Right ventricle myocardium superior (tissue), 1 donor: Measurements from ENCODE around the gene RTTN. TPM values are rescaled to one million over a fixed set of nuclear protein-coding genes. Genes with fewer than 3 reads are reported as not detected.
"Not testable (repeated sequence)": the region's sequence is repeated elsewhere in the genome, so short reads cannot be mapped to it uniquely, and the experiment has no call there.

Experiments used
- ATAC-seq: fragments of 200-7000 bp; cut with Tn5 transposase; one replicate; pipeline ENCODE4 v1.9.1; 2020; ENCODE audit warnings: mild to moderate bottlenecking; ENCODE audit not compliant: poor library complexity
- DNase-seq: peaks from one replicate; pipeline ENCODE4 v3.0.0-alpha.2; 2020
- intact Hi-C: fragments of 100-400 bp; cut with DNase I; formaldehyde crosslinking; loops from one replicate; pipeline ENCODE4 v1.11.2; 2022
- long read RNA-seq: library from polyadenylated mRNA; unstranded; transcript quantifications from one replicate; pipeline ENCODE4 v2.0.0, GENCODE V29; 2021
- total RNA-seq: library from RNA; stranded (reverse); fragmentation: NEBNext Ultra II Directional; extraction: Animal tissue kit (Norgen Biotek cat#: 25700); gene quantifications from one replicate; pipeline ENCODE4 v1.2.1, GENCODE V29; 2021
- donor health status: DM: no; HTN: yes; CAD: no; lungs with severe emphysema.

The RTTN gene
- total RNA-seq, result 11.1 TPM
- long read RNA-seq, partial matches to known transcripts, result 10 of 13 reads
- long read RNA-seq, other reads (novel, unspliced or antisense), result 3 of 13 reads

DNA sequence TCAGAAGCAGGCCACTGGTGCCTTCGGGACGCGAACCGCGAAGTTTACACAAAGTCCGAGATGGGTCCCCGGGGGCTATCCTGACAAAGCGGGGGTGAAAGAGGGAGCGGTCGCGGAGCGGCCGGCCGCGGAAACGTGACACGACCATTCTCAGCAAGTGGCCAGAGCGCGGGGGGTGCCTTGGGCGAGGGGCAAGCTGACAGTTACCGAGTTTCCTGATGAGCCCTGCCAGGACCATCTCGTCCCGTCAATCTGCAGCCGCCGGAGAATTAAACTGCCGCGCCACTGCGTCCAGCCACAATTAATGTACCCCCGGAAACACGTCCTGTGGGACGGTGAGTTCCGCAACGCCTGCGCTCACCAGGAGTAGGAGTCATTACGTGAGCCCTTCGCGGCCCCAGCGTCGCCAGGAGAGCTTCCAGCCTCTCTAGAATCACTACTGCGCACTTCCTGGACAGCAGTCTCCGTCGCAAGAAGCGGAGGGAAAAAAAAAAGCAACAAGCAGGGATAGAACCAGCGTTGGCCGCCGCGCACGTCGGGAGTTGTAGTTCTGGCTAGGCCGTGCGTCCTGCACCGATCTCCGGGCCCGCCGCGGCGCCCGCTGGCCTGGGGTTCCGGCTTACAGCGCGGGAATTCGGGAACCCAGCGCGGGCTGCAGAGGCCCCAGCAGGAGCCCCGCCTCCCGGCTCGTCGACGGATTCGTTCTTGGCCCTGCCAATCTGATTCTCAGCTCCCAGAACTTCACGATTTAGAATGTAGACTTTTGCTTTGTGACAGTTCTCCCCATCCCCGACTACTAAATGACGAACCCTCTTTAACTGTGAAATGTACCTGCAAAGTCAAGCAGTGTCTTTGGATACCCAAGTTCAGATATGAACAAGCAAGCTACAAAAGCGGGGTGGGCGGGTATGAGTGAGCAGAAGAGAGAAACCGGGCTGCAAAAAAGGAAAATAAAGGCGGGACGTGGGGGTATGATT, at the start of gene RTTN:
Gene RTTN (minus strand): TSS at position 267 of the 977 bp plus-strand sequence. CDS start 29 bp downstream, at position 238.
- ATAC-seq (peak; percentile 100), DNase-seq (peak; percentile 97)
- intact Hi-C loops, result loop anchor here (5.0 kb wide), 1 partner anchor 82 kb away; the partner anchor contains the start of gene SOCS6

GRCh38 chr18:70250781-70251180, 45.3 kb upstream of the RTTN start:
- DNase-seq (no peak), ATAC-seq (no peak)
- intact Hi-C loops, result no loop called here

GRCh38 chr18:70249861-70250260, 44.4 kb upstream of the RTTN start:
- intact Hi-C loops, DNase-seq, ATAC-seq: not testable (repeated sequence)

DNA sequence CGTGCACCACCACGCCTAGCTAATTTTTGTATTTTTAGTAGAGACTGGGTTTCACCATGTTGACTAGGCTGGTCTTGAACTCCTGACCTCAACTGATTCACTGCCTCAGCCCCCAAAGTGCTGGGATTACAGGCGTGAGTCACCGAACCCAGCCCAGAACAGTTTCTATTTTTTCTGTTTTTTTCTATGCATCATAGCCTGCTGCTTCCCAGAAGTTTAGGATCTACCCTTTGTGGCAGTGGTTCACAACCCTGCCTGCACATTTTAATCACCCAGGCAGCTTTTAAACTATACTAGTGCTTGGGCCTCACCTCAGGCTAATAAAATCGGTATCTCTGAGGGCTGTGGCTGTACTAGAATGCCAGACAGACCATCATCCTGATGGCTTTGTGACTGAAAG, 43.6 kb upstream of the RTTN start:
- DNase-seq, result no peak
- no peak for ATAC-seq
- intact Hi-C loops, result no loop called here

- DNase-seq (no peak), ATAC-seq (peak; percentile 70)
- intact Hi-C loops, result no loop called here
Measured at GRCh38 chr18:70246061-70246466, 40.6 kb upstream of the RTTN start.

DNA sequence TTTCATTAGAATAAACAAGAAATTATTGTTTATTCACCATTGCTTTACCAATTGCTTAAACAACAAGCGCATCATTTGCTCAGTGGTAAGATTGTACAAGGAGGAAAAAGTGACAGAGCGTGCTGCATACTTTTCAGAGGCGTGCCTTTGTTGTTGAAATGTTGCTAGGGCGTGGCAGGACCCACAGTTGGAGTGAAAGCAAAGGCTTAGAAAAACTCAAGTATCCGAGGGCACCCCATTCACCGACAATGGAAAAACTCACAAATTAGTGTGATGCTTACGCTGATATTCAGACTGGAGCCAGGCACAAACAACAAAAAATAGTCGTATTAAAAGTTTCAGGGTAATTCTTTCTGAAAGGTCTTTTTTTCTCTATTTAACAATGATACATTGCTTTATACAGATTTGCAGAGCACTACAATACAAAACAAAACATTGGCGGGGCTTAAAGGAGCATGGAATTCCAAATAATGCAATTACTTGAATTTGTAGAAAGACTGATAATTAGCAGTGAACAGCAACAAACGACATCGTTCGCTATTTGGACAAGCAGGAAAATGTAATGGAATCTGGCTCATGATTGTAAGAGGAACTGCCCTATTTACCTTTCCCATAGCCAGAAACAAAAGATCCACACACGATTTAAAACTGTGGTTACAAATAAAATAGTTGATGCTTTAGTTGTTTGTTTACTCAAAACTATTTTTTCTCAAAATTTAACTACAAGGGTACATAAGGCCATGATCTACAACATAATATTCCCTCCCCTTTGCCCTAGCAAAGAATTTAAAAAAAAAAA, 37.8 kb upstream of the RTTN start:
- no peak for ATAC-seq
- intact Hi-C loops, result no loop called here
- DNase-seq, result no peak

- DNase-seq, ATAC-seq, intact Hi-C loops: not testable (repeated sequence)
Measured at GRCh38 chr18:70236921-70237320, 31.4 kb upstream of the RTTN start.

DNA sequence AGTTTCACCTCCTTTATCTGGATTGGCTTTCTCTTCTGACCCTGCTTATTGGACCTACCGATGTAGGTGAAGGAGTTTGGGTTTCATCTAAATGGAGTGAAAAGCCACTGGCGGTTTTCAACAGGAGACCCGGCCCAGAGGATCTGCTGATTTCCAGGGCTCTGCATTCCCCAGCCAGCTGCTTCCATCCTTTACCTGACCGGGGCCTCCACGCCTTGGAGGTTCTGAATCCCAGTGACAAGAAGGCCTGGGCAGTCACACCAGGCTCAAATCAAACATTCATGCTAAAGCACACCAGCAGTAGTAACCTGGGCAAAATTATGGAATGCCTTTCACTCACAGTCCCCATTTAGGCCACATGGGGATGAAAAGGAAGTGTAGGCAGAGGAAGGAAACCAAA, 30.0 kb upstream of the RTTN start:
- no peak for ATAC-seq
- DNase-seq, result no peak
- intact Hi-C loops, result no loop called here

GRCh38 chr18:70234667-70235459, 29.4 kb upstream of the RTTN start:
- no peak for DNase-seq
- intact Hi-C loops, result no loop called here
- peak; percentile 82 for ATAC-seq

DNA sequence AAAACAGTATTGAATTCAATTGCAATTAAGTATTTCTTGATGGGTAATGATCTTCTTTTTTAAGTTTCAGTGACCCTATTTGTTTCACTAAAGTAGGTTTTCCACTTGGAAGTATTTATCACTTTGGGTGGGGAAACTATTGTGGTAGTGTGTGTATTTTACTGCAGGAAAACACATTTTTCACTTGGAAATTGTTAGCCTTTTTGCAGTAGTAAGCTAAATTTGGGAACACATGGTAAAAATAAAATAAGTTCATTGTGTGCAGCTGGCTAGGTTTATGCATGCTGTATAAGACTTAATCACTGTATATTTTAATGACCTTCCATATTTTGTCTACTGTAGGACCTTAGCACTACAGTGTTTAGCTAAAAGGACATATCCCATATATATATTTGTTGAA, 28.5 kb upstream of the RTTN start:
- intact Hi-C loops, result no loop called here
- ATAC-seq (no peak), DNase-seq (no peak)

DNA sequence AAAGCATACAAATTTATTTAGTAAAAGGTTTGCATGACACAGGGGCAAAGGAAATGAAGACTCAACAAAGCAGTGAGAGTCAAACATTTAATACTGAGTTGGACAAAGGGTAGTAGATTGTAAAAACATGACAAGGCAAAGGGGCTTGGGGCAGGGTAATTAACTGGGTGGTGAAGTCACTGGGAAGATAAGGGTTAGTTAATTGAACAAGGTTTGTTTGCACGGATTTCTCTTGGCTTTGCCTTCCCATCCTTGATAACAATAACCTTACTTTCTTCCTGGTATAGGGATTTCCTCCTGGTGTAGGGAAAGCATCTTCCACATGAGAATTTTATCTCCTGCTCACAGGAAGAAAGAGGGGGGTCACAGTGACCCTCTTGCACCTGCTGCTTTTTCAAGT, 26.8 kb upstream of the RTTN start:
- no peak for DNase-seq
- ATAC-seq, result no peak
- intact Hi-C loops, result no loop called here

- no peak for DNase-seq
- no peak for ATAC-seq
- intact Hi-C loops, result no loop called here
Measured at GRCh38 chr18:70229639-70230038, 24.2 kb upstream of the RTTN start.

GRCh38 chr18:70228536-70228935, 23.0 kb upstream of the RTTN start:
- intact Hi-C loops, result no loop called here
- no peak for ATAC-seq

GRCh38 chr18:70227438-70227837, 22.0 kb upstream of the RTTN start:
- no peak for ATAC-seq
- DNase-seq, result no peak
- intact Hi-C loops, result no loop called here

More at GRCh38 chr18:70228536-70228935, 23.0 kb upstream of the RTTN start:
- DNase-seq, result no peak

DNA sequence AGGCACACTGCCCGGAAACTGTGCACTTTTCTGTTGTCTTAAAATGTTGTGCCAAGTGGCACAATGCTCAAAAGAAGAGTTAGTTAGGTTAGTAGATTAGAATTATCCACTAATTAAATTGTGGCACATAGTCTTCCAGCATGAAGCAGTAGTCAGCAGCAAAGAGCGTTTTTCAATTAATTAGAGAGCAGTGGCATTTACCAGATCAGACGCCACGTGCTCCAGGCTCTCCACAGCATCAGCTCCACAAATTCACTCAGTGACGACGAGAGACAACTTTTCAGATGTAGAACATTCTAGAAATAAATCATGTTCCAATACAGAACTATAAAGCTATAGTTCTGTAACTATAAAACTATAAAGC, 16.4 kb upstream of the RTTN start:
- intact Hi-C loops, result no loop called here
- ATAC-seq (no peak), DNase-seq (no peak)

DNA sequence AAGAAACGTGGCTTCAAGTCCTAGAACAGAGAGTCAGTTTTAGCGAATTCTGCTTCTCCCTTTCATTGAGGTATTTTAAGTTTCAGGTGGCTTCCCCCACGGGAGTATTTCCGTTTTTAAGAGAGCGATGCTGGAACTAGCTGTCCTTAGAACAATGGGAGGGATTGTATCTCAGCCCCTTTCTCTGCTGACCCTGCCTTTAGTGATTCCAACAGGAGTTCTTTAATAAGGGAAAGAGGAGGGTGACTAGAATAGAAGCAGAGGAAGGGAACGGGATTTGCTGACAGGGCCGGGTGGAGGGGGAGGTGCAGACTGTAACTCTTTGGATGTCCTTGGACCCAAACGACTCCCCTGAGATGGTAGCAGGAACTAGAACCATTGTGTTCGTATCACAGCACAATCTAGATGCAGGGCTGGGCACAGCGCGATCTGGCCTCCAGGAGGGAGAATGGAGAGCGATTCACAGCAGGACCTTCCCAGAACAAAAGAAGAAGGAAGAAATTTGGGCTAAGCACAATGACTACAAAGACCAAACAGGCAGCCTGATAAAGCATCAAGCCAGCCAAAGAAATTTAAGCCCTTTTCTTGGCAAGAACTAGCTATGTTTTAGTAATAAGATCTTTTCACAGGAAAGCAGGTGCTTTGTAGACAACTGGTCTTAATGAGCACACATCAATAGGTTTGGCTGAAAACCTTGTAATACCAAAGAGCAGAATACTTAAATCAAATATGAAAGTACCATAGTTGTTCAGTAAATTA, 15.8 kb upstream of the RTTN start:
- ATAC-seq (peak; percentile 31), DNase-seq (no peak)
- intact Hi-C loops, result no loop called here

GRCh38 chr18:70220628-70221027, 15.1 kb upstream of the RTTN start:
- DNase-seq, result no peak
- intact Hi-C loops, result no loop called here
- no peak for ATAC-seq

DNA sequence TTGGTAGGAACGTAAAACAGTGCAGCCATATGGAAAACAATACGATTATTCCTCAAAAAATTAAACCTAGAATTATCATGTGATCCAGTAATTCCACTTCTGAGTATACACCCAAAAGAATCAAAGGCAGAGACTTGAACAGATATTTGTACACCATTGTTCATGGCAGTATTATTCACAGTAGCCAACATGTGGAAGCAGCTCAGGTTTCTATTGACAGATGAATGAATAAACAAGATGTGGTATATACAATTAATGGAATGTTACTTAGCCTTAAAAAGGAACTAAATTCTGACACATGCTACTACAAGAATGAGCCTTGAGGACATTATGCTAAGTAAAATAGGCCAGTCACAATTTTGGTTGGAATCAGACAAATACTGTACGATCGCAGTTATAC, 14.2 kb upstream of the RTTN start:
- ATAC-seq (no peak), DNase-seq (no peak)
- intact Hi-C loops, result no loop called here
